AG04449 (cell line): ENCODE results near the gene KRTAP10-1.

ENCODE experiments used
- CTCF ChIA-PET: fragments of 350-600 bp; formaldehyde crosslinking; extraction: SDS; loops from one replicate; lab custom pipeline; 2021; ENCODE audit warnings: antibody characterized with exemption; lab: Yijun Ruan, JAX
- POLR2A ChIA-PET: fragments of 400-600, 350-600 bp; formaldehyde crosslinking; extraction: SDS; loops from one replicate; lab custom pipeline; 2020; ENCODE audit warnings: antibody characterized with exemption, inconsistent platforms; lab: Yijun Ruan, JAX
- DNase-seq: peaks from one replicate; pipeline ENCODE4 v3.0.0-alpha.2; 2010; ENCODE audit warnings: low read depth, low spot score
- H3K4me3 ChIP-seq: 2 replicates; pipeline ENCODE4 v1.5.1; 2011; ENCODE audit warnings: low read depth, mild to moderate bottlenecking, control low read depth, low read length
- TF ChIP-seq, protein P1 (sequence below): IDR thresholded peaks from one replicate; pipeline ENCODE4 v1.5.1; 2011; ENCODE audit warnings: mild to moderate bottlenecking, moderate library complexity, low read length, control low read depth, inconsistent platforms; ENCODE audit not compliant: insufficient read depth; ENCODE audit errors: missing control alignments

The KRTAP10-1 gene

DNA sequence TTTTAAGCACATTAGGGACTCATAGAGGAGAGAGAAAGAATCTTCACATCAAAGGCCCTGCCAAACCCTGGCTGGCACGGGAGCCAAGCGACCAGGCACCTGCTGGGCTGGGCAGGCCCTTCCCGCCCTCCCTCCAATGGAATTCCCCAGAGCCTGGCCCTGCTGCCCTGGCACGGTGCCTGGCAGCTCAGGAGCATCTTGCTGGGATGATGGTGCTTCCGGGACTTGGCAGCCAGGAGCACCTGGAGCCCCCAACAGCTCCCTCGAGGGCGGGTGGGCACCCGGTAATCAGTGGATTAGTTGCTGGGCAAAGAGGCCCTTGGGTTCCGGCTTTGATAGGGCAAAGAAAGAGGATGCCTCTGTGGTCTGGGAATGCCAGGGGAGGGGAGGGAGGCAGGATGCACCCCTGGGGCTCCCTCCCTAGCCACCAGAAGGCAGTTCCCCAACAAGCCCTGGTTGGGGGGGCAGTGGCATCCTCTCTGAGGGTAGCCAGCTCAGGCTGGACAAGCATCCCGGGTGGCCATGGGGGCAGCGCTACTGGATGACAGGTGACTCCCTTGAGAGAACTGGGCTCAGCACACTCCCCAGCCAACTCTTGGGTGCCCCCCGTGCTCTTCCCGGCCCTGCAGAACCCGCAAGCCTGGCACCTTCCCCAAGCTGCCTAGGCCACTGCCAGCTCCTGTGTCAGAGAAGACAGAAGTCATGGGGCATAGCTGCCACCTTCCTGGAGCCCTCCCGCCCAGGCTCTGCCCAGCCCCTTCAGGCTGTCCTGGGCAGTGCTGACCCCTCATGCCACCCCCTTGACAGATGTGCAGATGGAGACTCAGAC, 26.4 kb downstream of the KRTAP10-1 start:
- ChIA-PET CTCF (interaction anchor here (1.7 to 4.1 kb wide), 3 partner anchors 229 to 283 kb away, joined by 3 to 37 read pairs (median 6); no protein-coding TSS in a partner anchor), POLR2A (no interaction called here)
- DNase-seq, result no peak
- TF ChIP-seq, protein P1, sequence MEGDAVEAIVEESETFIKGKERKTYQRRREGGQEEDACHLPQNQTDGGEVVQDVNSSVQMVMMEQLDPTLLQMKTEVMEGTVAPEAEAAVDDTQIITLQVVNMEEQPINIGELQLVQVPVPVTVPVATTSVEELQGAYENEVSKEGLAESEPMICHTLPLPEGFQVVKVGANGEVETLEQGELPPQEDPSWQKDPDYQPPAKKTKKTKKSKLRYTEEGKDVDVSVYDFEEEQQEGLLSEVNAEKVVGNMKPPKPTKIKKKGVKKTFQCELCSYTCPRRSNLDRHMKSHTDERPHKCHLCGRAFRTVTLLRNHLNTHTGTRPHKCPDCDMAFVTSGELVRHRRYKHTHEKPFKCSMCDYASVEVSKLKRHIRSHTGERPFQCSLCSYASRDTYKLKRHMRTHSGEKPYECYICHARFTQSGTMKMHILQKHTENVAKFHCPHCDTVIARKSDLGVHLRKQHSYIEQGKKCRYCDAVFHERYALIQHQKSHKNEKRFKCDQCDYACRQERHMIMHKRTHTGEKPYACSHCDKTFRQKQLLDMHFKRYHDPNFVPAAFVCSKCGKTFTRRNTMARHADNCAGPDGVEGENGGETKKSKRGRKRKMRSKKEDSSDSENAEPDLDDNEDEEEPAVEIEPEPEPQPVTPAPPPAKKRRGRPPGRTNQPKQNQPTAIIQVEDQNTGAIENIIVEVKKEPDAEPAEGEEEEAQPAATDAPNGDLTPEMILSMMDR, result no peak
- H3K4me3 ChIP-seq, result no peak overlapping the region

DNA sequence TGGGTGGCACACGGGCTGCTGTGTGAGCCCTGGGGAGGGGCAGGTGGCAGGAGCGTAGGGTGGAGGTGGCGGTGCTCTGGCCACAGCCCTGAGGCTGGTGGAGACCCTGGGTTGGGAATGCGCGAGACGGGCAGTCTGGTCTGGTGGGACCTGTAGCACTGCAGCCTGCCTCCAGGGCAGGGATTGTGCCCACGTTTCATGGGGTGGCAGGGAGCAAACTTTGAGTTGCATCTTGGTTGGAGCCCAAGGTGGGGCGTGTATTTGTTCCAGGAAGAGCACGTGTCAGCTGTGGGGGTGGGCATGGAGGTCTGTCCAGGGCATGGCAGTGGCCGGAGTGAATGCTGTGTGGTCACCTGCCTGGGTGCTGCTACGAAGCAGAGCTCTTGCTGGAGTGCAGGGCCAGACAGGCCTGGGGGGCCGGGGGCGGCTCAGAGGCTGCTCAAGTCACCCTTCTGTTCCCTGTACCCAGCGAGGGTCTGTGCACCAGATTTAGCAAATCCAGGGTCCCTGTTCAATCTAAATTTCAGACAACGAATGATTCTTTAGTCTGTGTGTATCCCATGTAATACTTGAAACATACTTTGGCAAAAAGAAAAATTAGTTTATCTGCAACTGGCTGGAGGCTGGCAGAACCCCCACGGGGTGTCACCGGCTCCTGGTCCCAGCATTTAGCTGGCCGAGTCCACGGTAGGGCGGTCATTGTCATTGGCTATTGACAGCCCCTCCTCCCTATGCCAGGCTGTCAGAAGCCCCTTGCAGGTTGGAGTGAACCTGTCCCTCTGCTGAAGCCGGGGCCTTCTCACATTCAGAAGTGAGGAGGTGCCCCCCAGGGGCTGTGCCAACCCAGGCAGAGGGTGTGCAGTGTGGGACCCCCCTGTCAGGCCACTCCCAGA, 27.3 kb downstream of the KRTAP10-1 start:
- TF ChIP-seq, protein P1, result no peak
- H3K4me3 ChIP-seq, result no peak overlapping the region
- CTCF ChIA-PET, result interaction anchor here (1.7 to 4.1 kb wide), 3 partner anchors 229 to 284 kb away, joined by 3 to 37 read pairs (median 6); no protein-coding TSS in a partner anchor
- no peak for DNase-seq
- POLR2A ChIA-PET, result no interaction called here

DNA sequence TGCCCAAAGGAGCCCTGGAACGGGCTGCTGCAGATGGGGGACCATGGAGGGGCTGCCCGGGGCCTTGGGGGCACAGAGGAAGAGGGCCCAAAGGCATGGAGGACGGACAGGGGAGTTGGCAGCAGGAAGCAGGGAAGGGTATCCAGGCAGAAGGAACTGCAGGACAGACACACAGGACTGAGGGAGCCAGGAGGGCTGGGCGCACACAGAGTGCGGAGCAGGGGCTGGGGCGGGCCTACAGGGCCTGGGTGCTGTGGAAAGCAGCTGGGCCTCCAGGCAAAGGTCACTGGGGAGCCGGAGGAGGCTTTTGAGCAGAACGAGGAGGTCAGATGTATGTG, 28.1 kb downstream of the KRTAP10-1 start:
- H3K4me3 ChIP-seq, result no peak overlapping the region
- POLR2A ChIA-PET, result no interaction called here
- CTCF ChIA-PET, result interaction anchor here (1.5 to 4.1 kb wide), 3 partner anchors 21 to 282 kb away, joined by 3 to 37 read pairs (median 6); no protein-coding TSS in a partner anchor
- TF ChIP-seq, protein P1, result no peak
- DNase-seq, result no peak

DNA sequence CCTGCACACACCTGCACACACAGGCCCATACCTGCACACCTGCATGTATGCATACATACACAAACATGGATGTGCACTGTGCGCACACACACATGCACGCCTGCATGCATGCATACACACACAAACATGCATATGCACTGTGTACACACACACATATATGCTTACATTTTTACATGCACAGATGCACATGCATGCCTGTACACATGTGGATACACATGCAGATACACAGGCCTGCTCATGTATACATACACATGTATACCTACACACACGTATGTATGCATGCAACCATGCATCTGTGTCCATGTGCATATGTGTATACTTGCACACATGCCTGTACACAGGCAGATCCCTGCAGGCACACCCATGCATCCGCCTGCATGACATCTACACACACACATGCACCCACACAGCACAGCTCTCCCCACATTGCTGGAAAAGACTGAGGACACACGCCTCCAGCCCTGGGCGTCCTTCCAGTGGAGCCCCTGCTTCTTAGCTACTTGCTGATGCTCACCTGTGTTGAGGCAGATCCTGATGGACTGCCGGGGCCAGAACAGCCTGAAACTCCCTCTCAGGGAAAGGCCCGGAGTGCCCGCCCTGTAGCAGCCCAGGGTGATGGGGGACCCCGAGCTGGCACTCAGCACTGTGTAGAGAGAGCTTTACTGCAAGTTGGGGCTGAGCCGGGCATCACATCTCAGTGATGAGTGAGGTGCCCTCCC, 28.6 kb downstream of the KRTAP10-1 start:
- ChIA-PET POLR2A (no interaction called here), CTCF (interaction anchor here (0.9 to 4.1 kb wide), 12 partner anchors 9 to 423 kb away, joined by 3 to 37 read pairs (median 4); no protein-coding TSS in a partner anchor)
- TF ChIP-seq, protein P1, result no peak
- no peak for DNase-seq
- H3K4me3 ChIP-seq, result no peak overlapping the region

DNA sequence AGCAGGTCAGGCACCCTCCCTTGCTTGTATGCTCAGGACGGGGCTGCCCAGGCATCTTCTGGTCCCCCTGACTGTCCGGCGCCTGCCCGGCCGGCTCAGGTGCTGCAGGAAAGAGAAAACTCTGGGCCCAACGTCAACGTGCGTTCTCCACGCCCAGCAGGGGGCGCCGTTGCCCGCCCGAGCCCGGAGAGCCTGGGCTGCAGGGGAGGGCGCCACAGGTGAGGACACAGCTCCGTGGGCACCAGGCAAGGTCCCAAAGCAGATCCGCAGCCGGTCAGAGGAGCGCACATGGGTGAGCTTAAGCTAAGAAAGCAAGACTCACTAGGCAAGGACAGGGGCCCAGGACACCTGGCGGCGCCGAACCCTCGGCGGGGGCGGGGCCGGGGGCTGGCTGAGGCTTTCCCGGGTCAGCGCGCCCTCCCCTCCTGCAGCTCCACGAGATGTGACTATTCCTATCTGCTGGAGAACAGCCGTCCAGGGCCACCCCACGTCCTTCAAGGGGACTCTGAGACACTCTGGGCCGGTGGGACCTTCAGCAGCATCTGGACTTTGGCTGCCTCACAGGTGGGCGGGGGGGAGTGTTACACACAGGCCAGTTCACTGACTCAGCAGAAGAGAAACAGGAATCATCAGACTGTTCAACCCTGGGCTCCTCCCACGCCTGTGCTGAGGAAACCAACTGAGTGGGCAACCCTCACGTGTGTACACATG, 29.3 kb downstream of the KRTAP10-1 start:
- DNase-seq, result no peak
- ChIA-PET CTCF (interaction anchor here (0.9 to 4.1 kb wide), 15 partner anchors 9 to 627 kb away, joined by 3 to 37 read pairs (median 4); no protein-coding TSS in a partner anchor), POLR2A (no interaction called here)
- TF ChIP-seq, protein P1, result peak; percentile 78
- no peak overlapping the region for H3K4me3 ChIP-seq
